ENCODE measurements around the gene PRR5.

PRR5 gene

GRCh38 chr22:44719586-44720368, 17.8 kb downstream of the PRR5 start:
- DNase-seq: no peak

GRCh38 chr22:44721213-44721612, 19.2 kb downstream of the PRR5 start:
- DNase-seq: no peak

- no peak for DNase-seq
Observed at GRCh38 chr22:44722611-44723010, 20.6 kb downstream of the PRR5 start.

- DNase-seq: no peak
Observed at GRCh38 chr22:44723801-44724200, 21.8 kb downstream of the PRR5 start.

- DNase-seq: no peak
Observed at GRCh38 chr22:44724416-44724815, 22.4 kb downstream of the PRR5 start.

GRCh38 chr22:44724859-44725258, 22.9 kb downstream of the PRR5 start:
- no peak for DNase-seq

GRCh38 chr22:44726439-44726838, 24.4 kb downstream of the PRR5 start:
- no peak for DNase-seq

GRCh38 chr22:44727148-44727547, 25.1 kb downstream of the PRR5 start:
- DNase-seq: no peak

- no peak for DNase-seq
Observed at GRCh38 chr22:44727709-44728108, 25.7 kb downstream of the PRR5 start.

GRCh38 chr22:44728761-44729324, 26.8 kb downstream of the PRR5 start:
- DNase-seq: no peak

GRCh38 chr22:44729391-44730021, 27.5 kb downstream of the PRR5 start:
- DNase-seq: no peak

GRCh38 chr22:44730022-44730393, 28.0 kb downstream of the PRR5 start:
- DNase-seq: no peak

- DNase-seq: no peak
Observed at GRCh38 chr22:44730490-44731356, 28.7 kb downstream of the PRR5 start.

- no peak for DNase-seq
Observed at GRCh38 chr22:44731357-44731970, 29.5 kb downstream of the PRR5 start.

- DNase-seq: no peak
Observed at GRCh38 chr22:44732017-44732561, 30.1 kb downstream of the PRR5 start.

GRCh38 chr22:44732661-44733060, 30.7 kb downstream of the PRR5 start:
- no peak for DNase-seq

- no peak for DNase-seq
Observed at GRCh38 chr22:44733426-44734106, 31.6 kb downstream of the PRR5 start.

GRCh38 chr22:44734278-44734677, 32.3 kb downstream of the PRR5 start:
- no peak for DNase-seq

- no peak for DNase-seq
Observed at GRCh38 chr22:44734801-44735517, 33.0 kb downstream of the PRR5 start.

GRCh38 chr22:44735518-44736428, 33.8 kb downstream of the PRR5 start:
- peak; percentile 30 for DNase-seq
